HepG2 (cell line): ENCODE results near the gene DNAJC11. TPM values are rescaled to one million over a fixed set of nuclear protein-coding genes. Genes with fewer than 3 reads are reported as not detected.

Experiments used
- ATAC-seq: fragments of 200-7000 bp; cut with Tn5 transposase; 3 replicates; pipeline ENCODE4 v1.9.1; 2020; ENCODE audit warnings: mild to moderate bottlenecking, moderate library complexity
- BruUV-seq: library from RNA; stranded (reverse); fragments of 400-500 nt; replicated peaks from 2 replicates; lab custom pipeline; 2021; lab: Mats Ljungman, UMichigan
- CTCF ChIA-PET: fragments of 300-600 bp; formaldehyde crosslinking; extraction: SDS; loops from one replicate; lab custom pipeline; 2021; ENCODE audit warnings: low total read pairs, inconsistent platforms, low intra/inter-chr PET ratio; lab: Yijun Ruan, JAX
- POLR2A ChIA-PET: fragments of 350-600 bp; sonication (Branson Sonifier 250); formaldehyde crosslinking; loops from one replicate; lab custom pipeline; 2020; ENCODE audit warnings: antibody characterized with exemption, inconsistent platforms; lab: Yijun Ruan, JAX
- DNase-seq: peaks from one replicate; pipeline ENCODE4 v3.0.0-alpha.2; 2015; ENCODE audit warnings: low spot score
- FAIRE-seq: peaks from 3 replicates; lab custom pipeline; 2011; peaks lifted over from hg19 to GRCh38; lab: Jason Lieb, UNC
- H2AFZ ChIP-seq: one replicate; pipeline ENCODE4 v1.6.1; 2011; ENCODE audit warnings: low read length, inconsistent platforms
- H3K27ac ChIP-seq: fragments of 300-600 bp; 3 replicates; pipeline ENCODE4 v1.8.0; 2011; ENCODE audit warnings: mixed run types, mild to moderate bottlenecking, mixed read lengths, low read length, inconsistent platforms; ENCODE audit not compliant: insufficient read depth; ENCODE audit errors: extremely low read length
- H3K27me3 ChIP-seq, 2 experiments: fragments of 200-600 bp in 1 of 2; 2 replicates in 1 of 2; 3 replicates in 1 of 2; pipeline versions ENCODE4 v1.6.0 to v1.8.0; 2011; ENCODE audit warnings: low read length in 2 of 2, mild to moderate bottlenecking in 2 of 2, moderate library complexity in 2 of 2, inconsistent platforms in 1 of 2; ENCODE audit not compliant: insufficient read depth in 2 of 2, control insufficient read depth in 1 of 2
- H3K36me3 ChIP-seq, 2 experiments: fragments of 200-600 bp in 1 of 2; replicated peaks in 1 of 2; 2 replicates in 1 of 2; 3 replicates in 1 of 2; pipeline versions ENCODE4 v1.5.1 to v1.8.0; 2011; ENCODE audit warnings: low read length in 2 of 2, inconsistent platforms in 1 of 2; ENCODE audit not compliant: insufficient read depth in 2 of 2, control insufficient read depth in 1 of 2
- H3K4me1 ChIP-seq: 2 replicates; pipeline ENCODE4 v1.5.1; 2012; ENCODE audit warnings: low read length, inconsistent platforms; ENCODE audit not compliant: insufficient read depth
- H3K4me2 ChIP-seq: 2 replicates; pipeline ENCODE4 v1.6.0; 2011; ENCODE audit warnings: low read depth, low read length, inconsistent platforms
- H3K4me3 ChIP-seq, 3 experiments: fragments of 200-600 bp in 1 of 3; sonication (generic), shearing (Covaris generic) in 1 of 3; replicated peaks in 1 of 3; 2 replicates each; pipeline ENCODE4 v1.5.1; 2011 to 2016; ENCODE audit warnings: low read length in 3 of 3, inconsistent platforms in 2 of 3, low read depth in 2 of 3, mild to moderate bottlenecking in 2 of 3, control low read depth in 1 of 3, mixed read lengths in 1 of 3; ENCODE audit not compliant: insufficient read depth in 1 of 3
- H3K79me2 ChIP-seq: one replicate; pipeline ENCODE4 v1.6.1; 2011; ENCODE audit warnings: low read length, inconsistent platforms; ENCODE audit not compliant: insufficient read depth
- H3K9ac ChIP-seq: 2 replicates; pipeline ENCODE4 v1.6.0; 2011; ENCODE audit warnings: mild to moderate bottlenecking, low read depth, low read length, inconsistent platforms; ENCODE audit not compliant: insufficient read depth
- H3K9me3 ChIP-seq: 2 replicates; pipeline ENCODE4 v1.5.1; 2012; ENCODE audit warnings: mild to moderate bottlenecking, low read length
- H4K20me1 ChIP-seq: 2 replicates; pipeline ENCODE4 v1.6.0; 2011; ENCODE audit warnings: inconsistent platforms, mild to moderate bottlenecking, low read length, moderate library complexity; ENCODE audit not compliant: insufficient read depth
- EZH2 ChIP-seq: conservative IDR thresholded peaks from 2 replicates; pipeline ENCODE4 v1.6.1; 2012; ENCODE audit warnings: mild to moderate bottlenecking, low read depth, low read length, moderate library complexity
- NFRKB ChIP-seq: fragments of 450-650 bp; IDR thresholded peaks from 2 replicates; pipeline ENCODE4 v1.6.1; 2017
- SP5 ChIP-seq: IDR thresholded peaks from 2 replicates; pipeline ENCODE4 v1.6.1; 2016; ENCODE audit warnings: low read depth, borderline replicate concordance
- TP53 ChIP-seq: sonication (generic); formaldehyde crosslinking; conservative IDR thresholded peaks from 2 replicates; pipeline ENCODE4 v1.4.0; 2020; ENCODE audit warnings: missing genetic modification reagents
- ZNF614 ChIP-seq: IDR thresholded peaks from 2 replicates; pipeline ENCODE4 v1.6.1; 2018; ENCODE audit warnings: missing biosample characterization, missing genetic modification reagents, inconsistent platforms, borderline replicate concordance
- ZSCAN9 ChIP-seq: IDR thresholded peaks from 2 replicates; pipeline ENCODE4 v1.6.1; 2016; ENCODE audit warnings: borderline replicate concordance
- WGBS: methylation state at CpG from one replicate; pipeline ENCODE4 v1.1.6; 2017; ENCODE audit warnings: low lambda C conversion rate; 5-methylcytosine and 5-hydroxymethylcytosine counted together
- in situ Hi-C: cut with HindIII; loops from 2 replicates; pipeline ENCODE4 v1.10.0; 2017; ENCODE audit warnings: low pct_unique_long_range_greater_than_20kb; ENCODE audit not compliant: extremely low pct_ligation_motif_present
- intact Hi-C: fragments of 100-400 bp; cut with micrococcal nuclease; formaldehyde crosslinking; loops from one replicate; pipeline ENCODE4 v1.10.0; 2022; ENCODE audit not compliant: unreplicated experiment
- polyA plus RNA-seq, 8 experiments: library from polyadenylated mRNA; depleted of rRNA in 3 of 8; stranded (reverse) in 7 of 8; unstranded in 1 of 8; fragments of >200 nt; fragmentation: Illumina TruSeq in 4 of 8; extraction: Trizol in 4 of 8; gene quantifications; 2 replicates each; pipeline versions ENCODE4 v1.2.1 to v1.2.3, GENCODE V29; 2011 to 2016; ENCODE audit warnings: low read depth in 4 of 8, missing spikeins in 1 of 8, mixed read lengths in 1 of 8; ENCODE audit not compliant: insufficient read depth in 1 of 8
- total RNA-seq, 5 experiments: library from RNA; depleted of rRNA; stranded (reverse); fragments of >200 nt; fragmentation: Illumina TruSeq; extraction: Trizol; gene quantifications; 2 replicates each; pipeline ENCODE4 v1.2.3, GENCODE V29; 2016; ENCODE audit warnings: low read depth in 1 of 5
- TF ChIP-seq, protein P1 (sequence below): sonication (generic); formaldehyde crosslinking; IDR thresholded peaks from 2 replicates; pipeline ENCODE4 v1.5.0; 2020; ENCODE audit warnings: missing genetic modification reagents
- TF ChIP-seq, protein P2 (sequence below): sonication (generic); formaldehyde crosslinking; IDR thresholded peaks from 2 replicates; pipeline ENCODE4 v1.4.0; 2020; ENCODE audit warnings: mild to moderate bottlenecking, missing genetic modification reagents
- TF ChIP-seq, protein P3 (sequence below): sonication (generic); formaldehyde crosslinking; IDR thresholded peaks from 2 replicates; pipeline ENCODE4 v1.8.1; 2023; ENCODE audit warnings: mild to moderate bottlenecking, inconsistent platforms, moderate library complexity, missing genetic modification reagents, borderline replicate concordance
- TF ChIP-seq, protein P4 (sequence below): sonication (generic); formaldehyde crosslinking; IDR thresholded peaks from 2 replicates; pipeline ENCODE4 v1.8.1; 2022; ENCODE audit warnings: low read depth, mild to moderate bottlenecking, missing genetic modification reagents

Gene DNAJC11
- total and polyA plus RNA-seq, 2 of the 13 experiments (the other 11 are each of a cell fraction or from before 2014, with no cell fraction given), result 25.1 to 47.6 TPM

GRCh38 chr1:6731905-6732304 is 30.3 kb upstream of the DNAJC11 start:
- ATAC-seq, result no peak
- Histone ChIP-seq H3K9me3 (no peaks in the 10 kb centered on the region), H3K27ac (no peak overlapping the region), H3K79me2 (no peaks in the 10 kb centered on the region), H3K9ac (no peak overlapping the region), H3K27me3 (peaks cover 1 to 33% of the 10 kb centered on the region in 2 experiments; a peak in 4 of 5 replicates), H4K20me1 (no peaks in the 10 kb centered on the region), H3K4me1 (no peaks in the 10 kb centered on the region), H2AFZ (no peak overlapping the region), H3K4me3 (no peak overlapping the region), H3K36me3 (no peaks in the 10 kb centered on the region), H3K4me2 (no peak overlapping the region)
- FAIRE-seq, result no peak
- WGBS, result 15% methylated on average over 3 of the region's 3 CpGs
- CTCF ChIA-PET, result no interaction called here
- intact Hi-C loops (no loop called here), in situ Hi-C loops (no loop called here)
- DNase-seq, result no peak
- BruUV-seq, result no TSS peak
- POLR2A ChIA-PET, result no interaction called here
- TF ChIP-seq ZSCAN9 (CRISPR knock-in tag) (no peak), NFRKB (no peak), SP5 (no peak), EZH2 (no peak), TP53 (CRISPR knock-in tag) (no peak), ZNF614 (CRISPR knock-in tag) (no peak)
- TF ChIP-seq, protein P1, sequence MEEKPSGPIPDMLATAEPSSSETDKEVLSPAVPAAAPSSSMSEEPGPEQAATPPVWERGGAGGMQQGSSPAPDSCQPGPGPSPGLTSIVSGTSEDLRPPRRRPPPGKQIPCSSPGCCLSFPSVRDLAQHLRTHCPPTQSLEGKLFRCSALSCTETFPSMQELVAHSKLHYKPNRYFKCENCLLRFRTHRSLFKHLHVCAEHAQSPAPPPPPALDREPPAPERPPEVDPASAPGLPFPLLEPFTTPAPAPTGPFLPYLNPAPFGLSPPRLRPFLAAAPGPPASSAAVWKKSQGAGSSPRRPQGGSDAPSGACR (CRISPR knock-in tag), result no peak
- TF ChIP-seq, protein P2, sequence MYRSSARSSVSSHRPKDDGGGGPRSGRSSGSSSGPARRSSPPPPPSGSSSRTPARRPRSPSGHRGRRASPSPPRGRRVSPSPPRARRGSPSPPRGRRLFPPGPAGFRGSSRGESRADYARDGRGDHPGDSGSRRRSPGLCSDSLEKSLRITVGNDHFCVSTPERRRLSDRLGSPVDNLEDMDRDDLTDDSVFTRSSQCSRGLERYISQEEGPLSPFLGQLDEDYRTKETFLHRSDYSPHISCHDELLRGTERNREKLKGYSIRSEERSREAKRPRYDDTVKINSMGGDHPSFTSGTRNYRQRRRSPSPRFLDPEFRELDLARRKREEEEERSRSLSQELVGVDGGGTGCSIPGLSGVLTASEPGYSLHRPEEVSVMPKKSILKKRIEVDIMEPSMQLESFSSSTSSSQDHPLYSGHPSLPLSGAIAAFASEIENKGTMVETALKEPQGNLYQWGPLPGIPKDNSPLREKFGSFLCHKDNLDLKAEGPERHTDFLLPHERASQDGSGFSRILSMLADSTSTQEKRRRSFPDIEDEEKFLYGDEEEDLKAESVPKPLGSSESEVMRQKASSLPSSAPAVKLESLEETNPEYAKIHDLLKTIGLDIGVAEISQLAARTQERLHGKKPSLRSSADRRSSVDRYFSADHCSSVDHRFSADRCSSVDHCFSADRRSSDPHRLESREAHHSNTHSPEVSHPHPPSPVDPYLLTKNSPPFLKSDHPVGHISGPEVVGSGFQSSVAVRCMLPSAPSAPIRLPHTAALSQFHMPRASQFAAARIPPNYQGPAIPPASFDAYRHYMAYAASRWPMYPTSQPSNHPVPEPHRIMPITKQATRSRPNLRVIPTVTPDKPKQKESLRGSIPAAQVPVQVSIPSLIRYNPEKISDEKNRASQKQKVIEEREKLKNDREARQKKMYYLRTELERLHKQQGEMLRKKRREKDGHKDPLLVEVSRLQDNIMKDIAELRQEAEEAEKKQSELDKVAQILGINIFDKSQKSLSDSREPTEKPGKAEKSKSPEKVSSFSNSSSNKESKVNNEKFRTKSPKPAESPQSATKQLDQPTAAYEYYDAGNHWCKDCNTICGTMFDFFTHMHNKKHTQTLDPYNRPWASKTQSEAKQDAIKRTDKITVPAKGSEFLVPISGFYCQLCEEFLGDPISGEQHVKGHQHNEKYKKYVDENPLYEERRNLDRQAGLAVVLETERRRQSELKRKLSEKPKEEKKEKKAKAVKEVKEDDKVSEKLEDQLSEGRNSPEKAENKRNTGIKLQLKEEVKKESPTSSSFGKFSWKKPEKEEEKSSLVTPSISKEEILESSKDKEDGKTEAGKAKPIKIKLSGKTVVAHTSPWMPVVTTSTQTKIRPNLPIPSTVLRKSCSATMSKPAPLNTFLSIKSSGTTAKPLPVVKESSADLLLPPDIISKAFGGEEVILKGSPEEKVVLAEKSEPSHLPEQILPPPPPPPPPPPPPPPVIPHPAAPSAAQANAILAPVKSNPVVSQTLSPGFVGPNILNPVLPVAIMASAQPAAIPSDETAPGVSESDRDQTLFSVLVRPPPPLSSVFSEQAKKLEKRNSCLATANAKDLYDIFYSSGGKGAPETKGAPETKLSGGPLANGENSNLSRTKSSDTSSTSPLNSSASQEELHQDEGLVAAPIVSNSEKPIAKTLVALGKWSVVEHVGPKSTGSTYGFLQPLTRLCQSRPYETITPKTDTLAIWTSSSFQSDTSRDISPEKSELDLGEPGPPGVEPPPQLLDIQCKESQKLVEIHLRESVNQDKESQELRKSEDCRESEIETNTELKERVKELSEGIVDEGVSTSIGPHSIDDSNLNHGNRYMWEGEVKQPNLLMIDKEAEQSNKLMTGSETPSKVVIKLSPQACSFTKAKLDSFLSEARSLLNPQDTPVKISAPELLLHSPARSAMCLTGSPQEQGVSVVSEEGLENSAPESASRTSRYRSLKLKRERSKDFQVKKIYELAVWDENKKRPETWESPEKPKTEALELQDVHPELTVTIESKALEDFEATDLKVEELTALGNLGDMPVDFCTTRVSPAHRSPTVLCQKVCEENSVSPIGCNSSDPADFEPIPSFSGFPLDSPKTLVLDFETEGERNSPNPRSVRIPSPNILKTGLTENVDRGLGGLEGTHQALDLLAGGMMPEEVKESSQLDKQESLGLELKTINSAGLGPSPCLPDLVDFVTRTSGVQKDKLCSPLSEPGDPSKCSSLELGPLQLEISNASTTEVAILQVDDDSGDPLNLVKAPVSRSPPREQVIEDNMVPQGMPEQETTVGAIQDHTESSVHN (CRISPR knock-in tag), result no peak
- TF ChIP-seq, protein P3, sequence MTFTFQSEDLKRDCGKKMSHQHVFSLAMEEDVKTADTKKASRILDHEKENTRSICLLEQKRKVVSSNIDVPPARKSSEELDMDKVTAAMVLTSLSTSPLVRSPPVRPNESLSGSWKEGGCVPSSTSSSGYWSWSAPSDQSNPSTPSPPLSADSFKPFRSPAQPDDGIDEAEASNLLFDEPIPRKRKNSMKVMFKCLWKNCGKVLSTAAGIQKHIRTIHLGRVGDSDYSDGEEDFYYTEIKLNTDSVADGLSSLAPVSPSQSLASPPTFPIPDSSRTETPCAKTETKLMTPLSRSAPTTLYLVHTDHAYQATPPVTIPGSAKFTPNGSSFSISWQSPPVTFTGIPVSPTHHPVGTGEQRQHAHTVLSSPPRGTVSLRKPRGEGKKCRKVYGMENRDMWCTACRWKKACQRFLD (CRISPR knock-in tag), result no peak
- TF ChIP-seq, protein P4, sequence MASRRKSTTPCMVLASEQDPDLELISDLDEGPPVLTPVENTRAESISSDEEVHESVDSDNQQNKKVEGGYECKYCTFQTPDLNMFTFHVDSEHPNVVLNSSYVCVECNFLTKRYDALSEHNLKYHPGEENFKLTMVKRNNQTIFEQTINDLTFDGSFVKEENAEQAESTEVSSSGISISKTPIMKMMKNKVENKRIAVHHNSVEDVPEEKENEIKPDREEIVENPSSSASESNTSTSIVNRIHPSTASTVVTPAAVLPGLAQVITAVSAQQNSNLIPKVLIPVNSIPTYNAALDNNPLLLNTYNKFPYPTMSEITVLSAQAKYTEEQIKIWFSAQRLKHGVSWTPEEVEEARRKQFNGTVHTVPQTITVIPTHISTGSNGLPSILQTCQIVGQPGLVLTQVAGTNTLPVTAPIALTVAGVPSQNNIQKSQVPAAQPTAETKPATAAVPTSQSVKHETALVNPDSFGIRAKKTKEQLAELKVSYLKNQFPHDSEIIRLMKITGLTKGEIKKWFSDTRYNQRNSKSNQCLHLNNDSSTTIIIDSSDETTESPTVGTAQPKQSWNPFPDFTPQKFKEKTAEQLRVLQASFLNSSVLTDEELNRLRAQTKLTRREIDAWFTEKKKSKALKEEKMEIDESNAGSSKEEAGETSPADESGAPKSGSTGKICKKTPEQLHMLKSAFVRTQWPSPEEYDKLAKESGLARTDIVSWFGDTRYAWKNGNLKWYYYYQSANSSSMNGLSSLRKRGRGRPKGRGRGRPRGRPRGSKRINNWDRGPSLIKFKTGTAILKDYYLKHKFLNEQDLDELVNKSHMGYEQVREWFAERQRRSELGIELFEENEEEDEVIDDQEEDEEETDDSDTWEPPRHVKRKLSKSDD (CRISPR knock-in tag), result no peak
